MG63 (cell line): ENCODE measurements around the gene NKAIN2. TPM values are rescaled to one million over a fixed set of nuclear protein-coding genes. Genes with fewer than 3 reads are reported as not detected.
"Not testable (repeated sequence)": the region's sequence is repeated elsewhere in the genome, so short reads cannot be mapped to it uniquely, and the experiment has no call there.

Experiments used
- DNase-seq: peaks from one replicate; pipeline ENCODE4 v3.0.0-alpha.2; 2020
- H3K27me3 ChIP-seq: fragments of 250-450 bp; sonication (Bioruptor Pico); 2 replicates; pipeline ENCODE4 v1.5.1; 2020; ENCODE audit warnings: mild to moderate bottlenecking, moderate library complexity
- H3K36me3 ChIP-seq: fragments of 250-450 bp; sonication (Bioruptor Pico); 2 replicates; pipeline ENCODE4 v1.5.1; 2020; ENCODE audit warnings: mild to moderate bottlenecking, moderate library complexity
- H3K4me3 ChIP-seq: fragments of 250-450 bp; sonication (Bioruptor Pico); 2 replicates; pipeline ENCODE4 v1.5.1; 2020; ENCODE audit warnings: mild to moderate bottlenecking, moderate library complexity
- H3K9me3 ChIP-seq: fragments of 250-450 bp; sonication (Bioruptor Pico); 2 replicates; pipeline ENCODE4 v1.5.1; 2020; ENCODE audit warnings: mild to moderate bottlenecking, moderate library complexity
- total RNA-seq: library from RNA; depleted of rRNA; stranded (reverse); fragments of >200 nt; shearing (Covaris generic); gene quantifications from 2 replicates; pipeline ENCODE4 v1.2.3, GENCODE V29; 2014; ENCODE audit warnings: low replicate concordance

NKAIN2 gene
- total RNA-seq, 1 experiment from 2014 or later, result not detected

DNA sequence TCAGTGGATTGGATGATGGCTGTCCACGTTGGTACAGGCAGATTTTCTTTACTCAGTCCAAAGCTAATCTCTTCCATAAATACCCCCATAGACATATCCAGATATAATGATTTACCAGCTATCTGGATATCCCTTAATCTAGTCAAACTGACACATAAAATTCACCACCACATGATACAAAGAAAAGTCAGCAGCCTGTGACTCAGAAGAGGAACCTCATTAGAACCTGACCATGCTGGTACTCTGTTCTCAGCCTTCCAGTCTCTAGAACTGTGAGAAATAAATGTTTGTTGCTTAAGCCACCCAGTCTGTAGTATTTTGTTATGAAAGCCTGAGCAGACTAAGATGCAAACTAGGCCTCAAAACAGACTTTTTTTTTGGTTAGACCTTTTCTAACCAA is 727.3 kb downstream of the NKAIN2 start:
- no peak for DNase-seq
- Histone ChIP-seq H3K27me3 (no peaks in the 10 kb centered on the region), H3K36me3 (no peaks in the 10 kb centered on the region), H3K4me3 (no peak overlapping the region), H3K9me3 (no peaks in the 10 kb centered on the region)

- Histone ChIP-seq H3K27me3 (no peaks in the 10 kb centered on the region), H3K9me3 (no peaks in the 10 kb centered on the region), H3K36me3 (no peaks in the 10 kb centered on the region), H3K4me3 (no peak overlapping the region)
- DNase-seq, result no peak
Observed at GRCh38 chr6:124535299-124535698, 731.6 kb downstream of the NKAIN2 start.

GRCh38 chr6:124535746-124536145 is 732.1 kb downstream of the NKAIN2 start:
- Histone ChIP-seq H3K4me3 (no peak overlapping the region), H3K36me3 (no peaks in the 10 kb centered on the region), H3K9me3 (no peaks in the 10 kb centered on the region), H3K27me3 (no peaks in the 10 kb centered on the region)
- DNase-seq, result no peak

GRCh38 chr6:124536157-124536841 is 732.6 kb downstream of the NKAIN2 start:
- Histone ChIP-seq H3K36me3 (no peaks in the 10 kb centered on the region), H3K4me3 (no peak overlapping the region), H3K9me3 (no peaks in the 10 kb centered on the region), H3K27me3 (no peaks in the 10 kb centered on the region)
- no peak for DNase-seq

GRCh38 chr6:124536842-124537191 is 733.2 kb downstream of the NKAIN2 start:
- no peaks in the 10 kb centered on the region for H3K36me3 ChIP-seq
- H3K27me3 ChIP-seq, result no peaks in the 10 kb centered on the region
- H3K4me3 ChIP-seq, result no peak overlapping the region
- no peaks in the 10 kb centered on the region for H3K9me3 ChIP-seq
- DNase-seq, result no peak

GRCh38 chr6:124539096-124539495 is 735.4 kb downstream of the NKAIN2 start:
- H3K27me3 ChIP-seq, result no peaks in the 10 kb centered on the region
- no peak for DNase-seq
- no peak overlapping the region for H3K4me3 ChIP-seq
- no peaks in the 10 kb centered on the region for H3K9me3 ChIP-seq
- no peaks in the 10 kb centered on the region for H3K36me3 ChIP-seq

DNA sequence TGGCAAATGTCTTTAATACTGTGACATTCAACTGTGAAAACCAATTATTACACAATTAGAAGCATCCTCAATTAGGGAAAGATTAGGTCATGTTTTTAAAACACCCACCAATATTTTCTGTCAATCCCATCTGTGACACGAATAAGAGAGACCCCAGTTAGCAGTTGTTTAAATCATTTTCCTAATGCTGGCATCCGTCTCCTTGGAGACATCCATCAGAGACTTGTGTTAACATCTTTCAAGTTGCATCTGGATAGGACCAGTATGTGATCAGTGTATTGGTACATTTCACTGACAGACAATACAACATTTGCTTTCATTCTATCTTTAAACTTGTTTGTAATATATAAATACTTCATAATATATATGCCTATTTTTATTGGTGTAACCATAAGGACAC is 737.9 kb downstream of the NKAIN2 start:
- H3K4me3 ChIP-seq, result no peak overlapping the region

GRCh38 chr6:124546601-124547000 is 742.9 kb downstream of the NKAIN2 start:
- Histone ChIP-seq H3K36me3 (no peaks in the 10 kb centered on the region), H3K27me3 (no peaks in the 10 kb centered on the region), H3K4me3 (no peak overlapping the region), H3K9me3 (no peaks in the 10 kb centered on the region)
- no peak for DNase-seq

More for the DNA sequence above, 737.9 kb downstream of the NKAIN2 start:
- Histone ChIP-seq H3K36me3 (no peaks in the 10 kb centered on the region), H3K27me3 (no peaks in the 10 kb centered on the region), H3K9me3 (no peaks in the 10 kb centered on the region)
- no peak for DNase-seq

DNA sequence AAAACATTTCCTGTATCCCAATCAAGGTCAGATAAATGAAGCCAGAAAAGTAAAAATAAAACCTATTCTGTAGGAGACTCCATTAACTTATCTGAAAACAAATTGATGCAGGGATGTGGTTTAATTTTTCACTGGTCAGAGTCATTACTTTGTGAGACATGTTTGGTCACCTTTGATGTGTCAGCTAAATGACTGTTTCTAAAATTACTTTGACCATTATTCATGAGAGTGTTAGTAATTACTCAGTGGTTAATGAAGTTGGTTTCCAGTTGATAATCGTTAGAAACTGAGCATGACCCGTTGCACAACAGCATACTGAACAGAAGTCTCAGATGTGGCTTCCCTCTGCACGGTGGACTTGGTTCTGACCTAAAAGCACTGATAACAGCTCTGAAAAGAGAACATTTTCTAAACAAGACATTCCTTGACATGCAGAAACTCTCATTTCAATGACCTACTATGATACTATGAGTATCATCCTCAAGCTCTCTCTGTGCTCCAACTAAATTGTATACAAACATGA is 748.1 kb downstream of the NKAIN2 start:
- Histone ChIP-seq H3K4me3 (no peak overlapping the region), H3K36me3 (no peaks in the 10 kb centered on the region), H3K9me3 (no peaks in the 10 kb centered on the region), H3K27me3 (no peaks in the 10 kb centered on the region)
- no peak for DNase-seq

- Histone ChIP-seq H3K9me3 (no peaks in the 10 kb centered on the region), H3K36me3 (no peaks in the 10 kb centered on the region), H3K4me3 (no peak overlapping the region), H3K27me3 (no peaks in the 10 kb centered on the region)
- no peak for DNase-seq
Observed at GRCh38 chr6:124557873-124558272, 754.2 kb downstream of the NKAIN2 start.

DNA sequence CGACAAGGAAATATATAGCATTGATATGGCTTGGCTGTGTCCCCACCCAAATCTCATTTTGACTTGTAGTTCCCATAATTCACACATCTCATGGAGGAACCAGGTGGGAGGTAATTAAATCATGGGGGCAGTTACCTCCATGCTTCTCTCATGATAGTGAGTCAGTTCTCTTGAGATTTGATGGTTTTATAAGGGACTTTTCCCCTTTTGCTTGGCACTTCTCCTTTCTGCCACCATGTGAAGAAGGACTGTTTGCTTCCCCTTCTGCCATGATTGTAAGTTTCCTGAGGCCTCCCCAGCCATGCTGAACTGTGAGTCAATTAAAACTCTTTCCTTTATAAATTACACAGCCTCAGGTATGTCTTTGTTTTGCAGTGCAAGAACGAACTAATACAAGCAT is 756.4 kb downstream of the NKAIN2 start:
- not testable (repeated sequence) for H3K36me3 ChIP-seq, H3K9me3 ChIP-seq, H3K27me3 ChIP-seq, DNase-seq, H3K4me3 ChIP-seq

- DNase-seq, result no peak
- Histone ChIP-seq H3K36me3 (no peaks in the 10 kb centered on the region), H3K9me3 (no peaks in the 10 kb centered on the region), H3K27me3 (no peaks in the 10 kb centered on the region), H3K4me3 (no peak overlapping the region)
Observed at GRCh38 chr6:124560873-124561567, 757.4 kb downstream of the NKAIN2 start.

DNA sequence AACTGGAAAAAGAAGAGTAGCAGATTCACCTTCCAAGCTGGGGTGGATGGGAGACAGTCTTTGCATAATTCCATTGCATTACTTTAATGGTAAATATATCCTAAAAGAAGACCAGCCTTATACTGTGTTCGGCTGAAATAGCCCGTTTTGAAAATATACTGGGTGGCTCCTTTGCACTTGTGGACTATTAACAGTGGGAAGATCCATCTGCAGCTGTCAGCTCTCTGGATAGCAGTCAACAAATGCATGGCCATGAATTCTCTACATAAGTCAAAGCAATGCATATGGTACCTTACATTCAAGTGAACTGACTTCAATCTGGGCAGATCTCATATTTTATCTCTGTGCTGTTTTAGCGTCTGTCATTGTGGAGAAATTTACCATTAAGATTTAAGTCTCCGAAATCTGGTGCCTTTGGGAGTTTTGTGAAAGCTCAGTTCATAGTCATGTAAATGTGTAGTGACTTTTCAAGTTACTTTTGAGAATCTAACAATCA is 758.0 kb downstream of the NKAIN2 start:
- H3K9me3 ChIP-seq, result no peaks in the 10 kb centered on the region
- DNase-seq, result no peak
- H3K36me3 ChIP-seq, result no peaks in the 10 kb centered on the region
- no peak overlapping the region for H3K4me3 ChIP-seq
- no peaks in the 10 kb centered on the region for H3K27me3 ChIP-seq

DNA sequence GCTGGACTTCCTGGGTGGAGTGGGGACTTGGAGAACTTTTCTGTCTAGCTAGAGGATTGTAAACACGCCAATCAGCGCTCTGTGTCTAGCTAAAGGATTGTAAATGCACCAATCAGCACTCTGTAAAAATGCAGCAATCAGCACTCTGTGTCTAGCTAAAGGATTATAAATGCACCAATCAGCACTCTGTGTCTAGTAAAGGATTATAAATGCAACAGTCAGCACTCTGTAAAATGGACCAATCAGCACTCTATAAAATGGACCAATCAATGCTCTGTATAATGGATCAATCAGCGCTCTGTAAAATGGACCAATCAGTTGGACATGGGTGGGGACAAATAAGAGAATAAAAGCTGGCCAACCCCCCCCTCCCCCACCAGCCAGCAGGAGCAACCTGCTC is 760.5 kb downstream of the NKAIN2 start:
- not testable (repeated sequence) for H3K9me3 ChIP-seq, H3K27me3 ChIP-seq, H3K36me3 ChIP-seq, H3K4me3 ChIP-seq, DNase-seq

DNA sequence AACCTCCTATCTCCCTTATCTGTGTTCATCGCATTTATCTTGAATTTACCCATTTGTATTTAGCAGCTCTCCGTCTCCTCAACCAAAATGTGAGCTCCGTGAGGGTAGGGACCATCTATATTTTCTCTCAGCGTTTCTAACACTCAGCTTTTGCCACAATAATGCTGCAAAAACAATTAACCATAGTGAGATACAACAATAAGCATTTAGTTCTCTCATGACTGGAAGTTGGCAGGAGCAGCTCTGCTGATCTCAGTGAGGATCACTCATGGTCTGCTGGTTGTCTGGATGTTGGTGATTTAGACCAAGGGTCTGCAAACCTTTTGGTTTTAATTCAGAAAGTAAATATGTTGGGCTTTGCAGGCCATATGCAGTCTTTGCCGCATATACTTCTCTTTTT is 763.7 kb downstream of the NKAIN2 start:
- Histone ChIP-seq H3K9me3 (no peaks in the 10 kb centered on the region), H3K36me3 (no peaks in the 10 kb centered on the region), H3K4me3 (no peak overlapping the region), H3K27me3 (no peaks in the 10 kb centered on the region)
- DNase-seq, result no peak

GRCh38 chr6:124573953-124574352 is 770.3 kb downstream of the NKAIN2 start:
- no peak for DNase-seq
- H3K36me3 ChIP-seq, result no peaks in the 10 kb centered on the region

GRCh38 chr6:124577734-124578281 is 774.1 kb downstream of the NKAIN2 start:
- DNase-seq, result no peak
- no peaks in the 10 kb centered on the region for H3K9me3 ChIP-seq
- H3K27me3 ChIP-seq, result no peaks in the 10 kb centered on the region
- no peaks in the 10 kb centered on the region for H3K36me3 ChIP-seq
- H3K4me3 ChIP-seq, result no peak overlapping the region

More at GRCh38 chr6:124573953-124574352, 770.3 kb downstream of the NKAIN2 start:
- Histone ChIP-seq H3K4me3 (no peak overlapping the region), H3K27me3 (no peaks in the 10 kb centered on the region), H3K9me3 (no peaks in the 10 kb centered on the region)

- H3K27me3 ChIP-seq, result no peaks in the 10 kb centered on the region
- H3K4me3 ChIP-seq, result no peak overlapping the region
- H3K9me3 ChIP-seq, result no peaks in the 10 kb centered on the region
- H3K36me3 ChIP-seq, result no peaks in the 10 kb centered on the region
- DNase-seq, result no peak
Observed at GRCh38 chr6:124590001-124590400, 786.3 kb downstream of the NKAIN2 start.
